ENCODE data around the gene GLDN.

Gene GLDN

DNA sequence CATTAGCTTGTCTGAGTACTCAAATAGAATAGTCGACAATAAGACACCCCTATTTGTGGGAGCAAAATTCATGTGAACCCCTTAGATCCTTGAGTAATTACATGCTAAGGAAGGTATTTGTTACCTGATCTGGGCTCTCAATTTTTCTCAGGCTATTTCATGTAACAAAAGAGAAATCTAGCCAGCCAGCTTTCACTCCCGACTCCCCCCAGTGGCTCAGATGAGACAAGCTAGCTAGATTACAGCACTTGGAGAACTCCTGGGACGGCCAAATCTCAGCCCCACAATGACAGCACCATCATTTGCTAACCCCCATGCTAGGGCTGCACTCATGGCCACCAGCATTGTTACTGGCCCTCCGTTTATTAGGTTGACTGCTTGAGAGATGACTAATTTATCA is 41.3 kb downstream of the GLDN start:
- no peak overlapping the region for H3K27ac Mint-ChIP-seq
- H3K9me3 Mint-ChIP-seq (ENCODE audit: low read depth) = no peaks in the 10 kb centered on the region
- H3K27me3 Mint-ChIP-seq = peaks cover 6% of the 10 kb centered on the region
- H3K4me1 Mint-ChIP-seq (ENCODE audit: low read depth) = no peaks in the 10 kb centered on the region
- no peaks in the 10 kb centered on the region for H3K36me3 Mint-ChIP-seq
- no peak overlapping the region for H3K4me3 Mint-ChIP-seq

DNA sequence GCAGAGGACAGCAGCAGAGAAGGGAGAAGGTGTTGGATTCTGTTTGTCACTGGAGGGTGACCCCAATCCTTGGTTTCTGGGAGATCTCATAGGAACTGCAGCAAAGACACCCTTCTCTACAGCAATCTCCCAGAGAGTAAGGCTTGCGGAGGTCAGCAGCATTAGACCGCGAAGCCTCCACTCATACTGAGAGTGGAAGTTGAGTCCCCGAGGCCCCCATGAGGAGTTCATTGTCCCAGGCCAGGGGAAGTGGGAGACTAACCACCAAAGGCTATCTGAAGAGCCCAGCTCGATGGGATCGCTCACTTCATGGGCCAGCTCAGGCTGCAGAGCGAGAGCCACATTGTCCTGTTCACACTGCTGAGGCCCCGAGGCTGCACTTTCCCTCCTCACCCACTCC is 44.6 kb downstream of the GLDN start:
- Mint-ChIP-seq H3K9me3 (ENCODE audit: low read depth) (no peaks in the 10 kb centered on the region), H3K27me3 (peaks cover 6% of the 10 kb centered on the region), H3K4me1 (ENCODE audit: low read depth) (no peaks in the 10 kb centered on the region), H3K27ac (no peak overlapping the region), H3K4me3 (no peak overlapping the region), H3K36me3 (no peaks in the 10 kb centered on the region)

DNA sequence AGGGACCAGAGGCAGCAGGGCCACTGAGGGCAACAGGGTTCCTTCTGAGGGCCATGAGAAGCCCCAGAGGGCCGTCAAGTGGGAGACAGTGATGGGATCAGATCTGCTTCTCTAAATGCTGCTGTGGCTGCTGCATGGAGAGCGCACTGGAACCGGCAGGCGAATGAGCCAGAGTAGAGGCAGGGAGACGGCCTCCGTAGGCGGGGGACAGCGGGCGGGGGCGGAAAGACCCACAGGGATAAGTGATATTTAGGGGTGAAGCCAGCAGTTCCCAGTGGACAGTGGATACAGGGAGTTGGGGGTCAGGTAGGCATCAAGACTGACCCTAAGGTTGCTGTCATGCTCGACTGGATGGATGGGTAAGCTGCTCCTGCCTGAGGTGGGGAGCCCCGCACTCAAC is 45.0 kb downstream of the GLDN start:
- H3K9me3 Mint-ChIP-seq (ENCODE audit: low read depth) = no peaks in the 10 kb centered on the region
- no peaks in the 10 kb centered on the region for H3K4me1 Mint-ChIP-seq (ENCODE audit: low read depth)
- H3K36me3 Mint-ChIP-seq = no peaks in the 10 kb centered on the region
- peaks cover 6% of the 10 kb centered on the region for H3K27me3 Mint-ChIP-seq
- no peak overlapping the region for H3K27ac Mint-ChIP-seq
- no peak overlapping the region for H3K4me3 Mint-ChIP-seq

DNA sequence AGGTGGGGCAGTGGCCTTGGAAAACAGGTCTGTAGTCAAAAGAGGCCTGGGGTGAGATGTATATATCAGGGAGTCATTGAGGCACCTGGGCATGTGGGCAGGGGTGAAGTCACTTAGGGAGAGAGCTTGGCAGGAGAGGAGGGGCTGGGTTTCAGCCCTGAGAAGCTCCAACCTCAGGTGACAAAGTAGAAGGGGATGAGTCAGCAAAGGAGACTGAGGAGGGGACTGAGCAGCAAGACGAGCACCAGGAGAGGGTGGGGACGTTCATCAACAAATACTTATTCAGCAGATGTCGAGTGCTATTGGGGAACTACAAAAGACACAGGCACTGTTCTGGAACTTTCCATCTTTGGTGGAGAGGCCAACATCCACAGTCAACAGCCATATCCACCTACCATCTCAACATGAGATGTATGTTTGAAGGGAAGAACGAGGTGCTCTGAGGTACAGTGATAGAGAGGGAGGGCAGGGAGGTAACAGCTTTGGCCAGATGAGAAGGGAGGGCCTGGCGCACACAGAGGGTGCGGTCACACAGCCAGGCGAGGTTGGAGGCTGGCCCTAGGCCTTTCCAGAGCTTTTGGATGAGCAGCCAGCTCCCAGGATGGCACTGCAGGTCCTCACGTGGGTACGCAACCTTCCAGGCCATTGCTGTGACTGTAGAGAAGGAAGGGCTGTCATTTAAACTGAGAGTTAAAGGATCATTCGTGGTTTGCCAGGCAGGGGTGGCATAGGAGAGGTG is 45.7 kb downstream of the GLDN start:
- Mint-ChIP-seq H3K9me3 (ENCODE audit: low read depth) (no peaks in the 10 kb centered on the region), H3K27me3 (peaks cover 6% of the 10 kb centered on the region), H3K36me3 (no peaks in the 10 kb centered on the region), H3K27ac (no peak overlapping the region), H3K4me1 (ENCODE audit: low read depth) (no peaks in the 10 kb centered on the region), H3K4me3 (no peak overlapping the region)

DNA sequence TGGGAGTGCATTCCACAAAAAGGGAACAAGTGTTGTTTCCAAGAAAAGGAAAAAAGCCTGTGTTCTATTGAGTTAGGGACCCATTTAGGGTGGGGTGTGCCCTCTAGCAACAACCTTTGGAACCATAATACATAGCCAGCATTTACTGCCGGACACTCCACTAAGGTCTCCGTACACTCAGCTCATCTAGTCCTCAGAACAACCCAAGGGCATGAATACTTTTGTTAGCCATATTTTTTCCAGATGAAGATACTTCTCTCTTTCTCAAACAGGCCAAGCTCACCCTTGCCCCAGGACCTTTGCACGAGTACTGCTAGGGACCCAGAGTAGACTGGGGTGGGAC is 46.2 kb downstream of the GLDN start:
- no peaks in the 10 kb centered on the region for H3K36me3 Mint-ChIP-seq
- H3K9me3 Mint-ChIP-seq (ENCODE audit: low read depth) = no peaks in the 10 kb centered on the region

DNA sequence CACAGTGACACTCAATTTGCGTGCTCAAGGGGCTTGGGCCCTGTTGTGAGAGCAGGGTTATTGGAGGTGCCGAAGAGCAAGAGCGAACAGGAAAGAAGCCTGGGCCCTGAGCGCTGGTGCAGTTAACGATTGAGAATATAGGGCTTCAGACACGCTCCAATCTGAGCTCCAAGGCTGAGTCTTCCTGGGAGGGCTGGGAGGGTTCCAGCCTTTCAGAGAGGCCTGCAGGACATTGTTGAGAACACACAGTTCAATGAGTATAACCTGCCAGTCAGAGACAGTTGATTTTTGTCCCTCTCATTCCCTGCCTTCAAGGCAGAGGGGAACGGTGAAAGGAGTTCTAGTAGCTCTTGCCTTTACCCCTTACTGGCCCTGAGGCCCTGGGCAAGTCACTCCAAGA is 47.3 kb downstream of the GLDN start:
- H3K9me3 Mint-ChIP-seq (ENCODE audit: low read depth) = no peaks in the 10 kb centered on the region
- no peaks in the 10 kb centered on the region for H3K4me1 Mint-ChIP-seq (ENCODE audit: low read depth)
- peaks cover 4% of the 10 kb centered on the region for H3K27me3 Mint-ChIP-seq
- no peaks in the 10 kb centered on the region for H3K36me3 Mint-ChIP-seq
- H3K4me3 Mint-ChIP-seq = no peak overlapping the region
- no peak overlapping the region for H3K27ac Mint-ChIP-seq

More for the DNA sequence above, 46.2 kb downstream of the GLDN start:
- no peaks in the 10 kb centered on the region for H3K4me1 Mint-ChIP-seq (ENCODE audit: low read depth)
- H3K27me3 Mint-ChIP-seq = peaks cover 6% of the 10 kb centered on the region
- H3K27ac Mint-ChIP-seq = no peak overlapping the region
- no peak overlapping the region for H3K4me3 Mint-ChIP-seq

DNA sequence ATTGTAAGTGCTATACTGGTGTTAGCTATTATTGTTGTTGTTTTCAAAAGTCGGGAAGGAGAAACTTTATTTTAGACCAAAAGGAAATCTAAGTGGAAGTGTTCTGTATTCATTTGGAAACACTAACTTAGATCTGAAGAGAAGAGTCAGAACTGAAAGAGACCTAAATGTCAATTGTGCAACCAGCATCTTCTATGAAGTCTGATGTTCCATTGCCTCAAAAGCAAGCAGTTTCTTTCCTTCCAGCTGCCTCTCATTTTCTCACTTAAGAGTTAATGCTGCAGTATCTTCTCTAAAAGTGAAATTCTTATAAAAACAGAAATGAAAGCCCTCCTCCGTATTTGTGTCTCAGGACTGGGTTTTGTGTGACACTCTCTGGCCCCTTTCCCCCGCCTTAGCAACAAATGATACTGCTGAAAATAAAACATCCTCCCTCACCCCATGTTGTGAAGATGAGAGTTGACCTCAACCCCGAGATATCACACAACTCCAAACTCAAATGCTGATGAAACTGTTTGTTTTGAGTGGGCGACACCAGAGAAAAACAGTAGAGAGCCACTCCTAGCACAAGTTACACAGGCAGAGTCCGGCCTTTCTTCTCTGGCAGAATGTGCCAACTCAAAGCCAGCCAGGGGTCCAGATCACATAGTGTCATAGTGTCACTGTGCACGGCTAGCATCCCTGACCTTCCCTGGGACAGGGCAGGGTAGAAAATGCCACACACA is 48.9 kb downstream of the GLDN start:
- H3K9me3 Mint-ChIP-seq (ENCODE audit: low read depth) = no peaks in the 10 kb centered on the region
- peaks cover 2% of the 10 kb centered on the region for H3K27me3 Mint-ChIP-seq
- no peak overlapping the region for H3K4me3 Mint-ChIP-seq
- H3K27ac Mint-ChIP-seq = no peak overlapping the region
- H3K36me3 Mint-ChIP-seq = no peaks in the 10 kb centered on the region
- no peaks in the 10 kb centered on the region for H3K4me1 Mint-ChIP-seq (ENCODE audit: low read depth)

DNA sequence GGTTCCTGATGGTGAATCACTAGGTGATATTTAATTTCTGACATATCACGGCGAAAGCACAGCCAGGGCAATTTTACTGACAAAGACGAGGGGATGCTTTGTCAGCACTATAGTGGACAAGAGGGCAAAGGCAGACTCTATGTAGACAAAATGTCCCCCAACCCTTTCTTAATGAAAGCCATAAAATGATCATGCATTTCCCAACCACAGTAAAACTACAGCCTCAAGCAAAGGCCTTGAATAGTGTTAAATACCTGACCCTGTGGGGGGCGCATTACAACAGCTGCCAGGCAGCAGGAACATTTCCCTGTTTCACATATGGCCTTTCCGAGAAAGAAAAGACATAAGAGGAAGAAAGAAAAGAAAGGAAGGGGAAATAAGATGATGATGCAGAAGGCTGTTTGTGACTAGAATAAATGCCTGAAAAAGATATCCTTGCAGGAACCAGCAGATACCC is 49.5 kb downstream of the GLDN start:
- H3K9me3 Mint-ChIP-seq (ENCODE audit: low read depth) = no peaks in the 10 kb centered on the region
- no peaks in the 10 kb centered on the region for H3K27me3 Mint-ChIP-seq
- H3K4me3 Mint-ChIP-seq = no peak overlapping the region
- H3K27ac Mint-ChIP-seq = no peak overlapping the region
- no peaks in the 10 kb centered on the region for H3K4me1 Mint-ChIP-seq (ENCODE audit: low read depth)
- H3K36me3 Mint-ChIP-seq = no peaks in the 10 kb centered on the region

DNA sequence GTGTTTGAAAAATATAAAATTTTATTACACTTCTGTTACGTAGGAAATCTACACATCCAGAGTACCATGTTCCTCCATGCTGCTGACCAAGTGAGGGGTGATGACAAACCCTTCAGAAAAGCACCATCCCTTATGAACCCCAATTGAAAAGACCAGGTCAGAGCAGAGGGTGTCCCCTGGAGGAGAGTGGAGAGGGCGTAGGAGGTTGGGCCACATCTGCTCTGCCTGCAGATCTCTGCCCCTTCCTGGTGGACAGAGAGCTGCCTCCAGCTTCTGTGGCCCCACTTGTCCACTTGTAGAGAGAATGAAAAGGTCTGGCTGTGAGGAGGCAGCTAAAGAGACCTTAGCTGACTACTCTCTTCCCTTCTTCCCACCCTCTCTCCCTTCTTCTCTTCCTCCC is 55.5 kb downstream of the GLDN start:
- H3K27me3 Mint-ChIP-seq = no peaks in the 10 kb centered on the region
- H3K9me3 Mint-ChIP-seq (ENCODE audit: low read depth) = no peaks in the 10 kb centered on the region
- H3K4me3 Mint-ChIP-seq = no peak overlapping the region
- no peak overlapping the region for H3K27ac Mint-ChIP-seq
- H3K4me1 Mint-ChIP-seq (ENCODE audit: low read depth) = no peaks in the 10 kb centered on the region
- no peaks in the 10 kb centered on the region for H3K36me3 Mint-ChIP-seq

DNA sequence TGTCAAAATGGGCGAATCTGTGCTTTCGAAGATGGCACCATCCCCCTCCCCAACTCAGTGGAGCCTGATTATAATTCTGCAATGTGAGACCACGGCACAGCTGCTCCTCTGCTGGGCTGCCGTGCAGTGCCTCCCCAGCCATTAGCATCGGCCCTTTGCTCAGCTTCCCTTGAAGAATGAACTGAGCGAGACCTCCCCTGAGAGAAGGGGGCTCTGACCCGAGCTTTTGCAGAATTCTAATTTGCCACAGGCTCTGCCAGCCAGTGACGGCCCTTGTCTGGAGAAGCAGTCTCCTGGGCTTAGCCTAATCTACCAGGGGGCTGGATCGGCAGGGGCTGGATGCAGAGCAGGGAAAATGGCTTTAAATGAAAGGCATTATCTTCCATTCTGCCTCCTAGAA is 57.2 kb downstream of the GLDN start:
- H3K9me3 Mint-ChIP-seq (ENCODE audit: low read depth) = no peaks in the 10 kb centered on the region
- no peak overlapping the region for H3K27ac Mint-ChIP-seq
- no peaks in the 10 kb centered on the region for H3K36me3 Mint-ChIP-seq
- H3K4me1 Mint-ChIP-seq (ENCODE audit: low read depth) = no peaks in the 10 kb centered on the region
- H3K4me3 Mint-ChIP-seq = no peak overlapping the region
- peaks cover 2% of the 10 kb centered on the region for H3K27me3 Mint-ChIP-seq

DNA sequence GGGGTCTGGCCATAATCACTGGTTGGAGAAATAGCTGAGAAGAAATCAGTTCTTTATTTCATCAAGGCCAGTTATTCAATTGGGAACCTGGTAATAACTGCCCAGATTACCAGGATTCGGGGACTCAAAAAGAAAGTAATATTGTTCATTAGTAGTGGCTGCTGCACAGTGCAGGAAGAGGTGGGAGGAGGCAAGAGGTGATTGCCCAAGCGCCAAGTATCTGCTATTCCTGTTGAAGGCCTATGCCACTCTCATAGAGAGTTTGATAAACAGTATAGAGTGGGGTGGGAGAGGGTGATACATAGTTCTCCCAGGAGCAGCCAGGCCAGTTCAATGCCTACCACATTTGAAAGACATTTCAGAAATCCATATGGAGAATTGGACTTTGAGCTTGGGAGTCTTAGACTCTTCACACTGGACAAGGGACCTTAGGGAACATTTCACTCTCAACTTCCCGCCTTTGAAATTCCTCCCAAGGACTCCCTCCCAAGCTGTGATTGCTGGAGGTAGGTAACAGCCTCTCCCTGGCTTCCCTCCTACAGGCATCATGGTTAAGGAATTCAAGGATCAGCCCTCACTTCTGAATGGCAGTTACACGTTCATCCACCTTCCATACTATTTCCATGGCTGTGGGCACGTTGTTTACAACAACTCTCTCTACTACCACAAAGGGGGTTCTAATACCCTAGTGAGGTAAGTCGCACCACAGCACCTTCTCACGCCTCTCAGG is 59.8 kb downstream of the GLDN start:
- Mint-ChIP-seq H3K36me3 (no peaks in the 10 kb centered on the region), H3K27ac (no peak overlapping the region), H3K4me3 (no peak overlapping the region), H3K9me3 (ENCODE audit: low read depth) (no peaks in the 10 kb centered on the region), H3K27me3 (peaks cover 6% of the 10 kb centered on the region), H3K4me1 (ENCODE audit: low read depth) (no peaks in the 10 kb centered on the region)

DNA sequence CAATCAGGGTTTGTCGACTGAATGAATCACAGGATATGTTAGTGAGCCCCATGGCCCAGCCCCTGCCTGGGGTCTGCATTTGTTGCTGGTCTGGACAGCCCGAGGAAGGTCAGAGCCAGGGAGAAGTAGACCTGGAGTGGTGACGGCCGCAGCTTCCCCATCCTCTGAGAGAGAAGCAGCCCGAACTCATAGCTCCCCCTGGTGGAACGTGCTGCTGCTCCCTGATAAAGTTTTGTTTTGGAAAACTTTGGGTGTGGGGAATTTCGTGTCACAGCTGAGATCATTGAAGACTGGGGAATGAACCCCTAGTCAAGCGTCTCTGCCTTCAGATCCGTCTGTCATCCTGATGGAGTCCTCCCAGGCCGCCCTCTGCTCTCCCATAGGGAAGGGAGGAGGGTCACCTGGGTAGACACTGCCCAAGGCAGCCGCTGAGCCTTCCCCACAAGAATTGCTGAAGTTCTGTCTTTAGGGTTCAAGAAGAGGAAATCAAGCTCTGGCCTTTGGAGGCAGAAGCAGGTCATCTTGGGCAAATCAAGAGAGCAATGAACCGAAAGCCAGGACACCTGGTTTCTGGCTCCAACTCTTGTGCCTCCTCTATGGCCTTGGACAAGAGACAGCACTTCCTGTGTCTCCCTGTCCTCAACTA is 60.5 kb downstream of the GLDN start:
- Mint-ChIP-seq H3K9me3 (ENCODE audit: low read depth) (no peaks in the 10 kb centered on the region), H3K4me3 (no peak overlapping the region), H3K27ac (no peak overlapping the region), H3K4me1 (ENCODE audit: low read depth) (no peaks in the 10 kb centered on the region), H3K27me3 (peaks cover 6% of the 10 kb centered on the region), H3K36me3 (no peaks in the 10 kb centered on the region)

DNA sequence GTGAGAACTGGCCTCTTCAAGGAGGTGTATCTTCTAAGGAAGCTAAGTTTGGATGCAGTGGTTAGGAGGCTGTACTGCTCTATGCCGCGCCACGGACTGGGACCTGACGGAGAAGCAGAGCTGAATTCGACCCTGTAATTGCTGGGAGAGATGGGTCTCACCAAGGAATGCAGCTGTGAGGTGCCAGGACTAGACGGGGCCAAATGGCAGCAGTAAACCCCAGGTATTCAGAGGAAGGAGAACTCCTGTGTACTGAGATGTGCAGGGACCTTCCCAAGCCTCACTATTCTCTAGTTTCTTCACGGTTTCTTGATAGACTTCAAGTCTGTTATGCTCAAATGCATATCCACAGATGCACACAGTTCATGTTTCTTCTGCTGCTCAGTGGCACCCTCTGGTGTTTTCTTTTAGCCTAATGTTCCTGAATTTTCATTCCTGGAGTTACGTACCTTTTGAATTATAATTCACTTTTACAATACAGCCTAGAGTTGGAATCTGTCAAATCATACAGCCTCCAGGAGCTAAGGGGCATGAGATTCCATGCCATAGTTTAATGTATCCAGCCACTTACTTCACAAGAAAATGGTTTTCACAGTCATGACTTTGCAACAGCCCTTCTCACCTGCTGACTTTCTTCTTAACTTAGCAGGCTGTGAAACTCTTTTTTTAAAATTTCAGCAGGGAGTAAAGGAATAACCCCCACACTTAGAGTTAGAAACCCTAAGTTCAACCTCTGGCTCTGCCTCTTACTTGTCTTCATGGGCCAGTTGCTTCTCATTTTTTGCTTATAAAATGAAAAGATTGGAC is 61.8 kb downstream of the GLDN start:
- Mint-ChIP-seq H3K4me3 (no peak overlapping the region), H3K9me3 (ENCODE audit: low read depth) (no peaks in the 10 kb centered on the region), H3K4me1 (ENCODE audit: low read depth) (no peaks in the 10 kb centered on the region), H3K27ac (no peak overlapping the region), H3K27me3 (peaks cover 7% of the 10 kb centered on the region), H3K36me3 (no peaks in the 10 kb centered on the region)

DNA sequence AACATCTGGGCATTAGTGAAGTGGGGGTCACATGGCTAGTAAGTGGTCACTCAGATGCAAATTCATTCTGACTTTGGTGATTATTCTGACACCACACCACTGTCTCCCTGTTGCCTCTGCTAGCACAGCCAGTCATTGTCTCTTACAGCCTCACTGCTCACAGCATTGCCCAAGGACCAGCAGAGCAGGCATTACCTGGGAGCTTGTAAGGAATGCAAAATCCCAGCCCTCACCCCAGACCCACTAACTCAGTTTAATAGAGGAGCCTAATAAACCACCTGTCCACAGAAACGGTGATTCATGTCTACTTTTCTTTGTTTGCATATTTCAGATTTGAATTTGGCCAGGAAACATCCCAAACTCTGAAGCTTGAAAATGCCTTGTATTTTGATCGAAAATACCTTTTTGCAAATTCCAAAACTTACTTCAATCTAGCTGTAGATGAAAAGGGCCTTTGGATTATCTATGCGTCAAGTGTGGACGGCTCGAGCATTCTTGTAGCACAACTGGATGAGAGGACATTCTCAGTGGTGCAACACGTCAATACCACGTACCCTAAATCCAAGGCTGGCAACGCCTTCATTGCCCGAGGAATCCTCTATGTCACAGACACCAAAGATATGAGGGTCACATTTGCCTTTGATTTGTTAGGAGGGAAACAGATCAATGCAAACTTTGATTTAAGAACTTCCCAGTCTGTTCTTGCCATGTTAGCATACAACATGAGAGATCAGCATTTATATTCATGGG is 62.7 kb downstream of the GLDN start:
- Mint-ChIP-seq H3K4me1 (ENCODE audit: low read depth) (no peaks in the 10 kb centered on the region), H3K27ac (no peak overlapping the region), H3K4me3 (no peak overlapping the region), H3K36me3 (no peaks in the 10 kb centered on the region), H3K27me3 (peaks cover 8% of the 10 kb centered on the region), H3K9me3 (ENCODE audit: low read depth) (no peaks in the 10 kb centered on the region)

All from activated naive CD8-positive, alpha-beta T cell (primary cell).